AG09309 (cell line): ENCODE measurements around the gene TMEM208.

Source experiments
- DNase-seq: peaks from one replicate; pipeline ENCODE4 v3.0.0-alpha.2; 2010; ENCODE audit warnings: low read depth
- H3K4me3 ChIP-seq: 2 replicates; pipeline ENCODE4 v1.5.1; 2011; ENCODE audit warnings: mild to moderate bottlenecking, low read depth, low read length, moderate library complexity; ENCODE audit not compliant: control insufficient read depth
- CTCF ChIP-seq: IDR thresholded peaks from 2 replicates; pipeline ENCODE4 v1.5.1; 2011; ENCODE audit warnings: mild to moderate bottlenecking, low read depth, low read length, inconsistent platforms; ENCODE audit not compliant: insufficient read depth, control insufficient read depth; ENCODE audit errors: missing control alignments

Gene TMEM208

GRCh38 chr16:67236563-67237395 lies 9.8 kb downstream of the TMEM208 start:
- no peak overlapping the region for H3K4me3 ChIP-seq
- no peak for TF ChIP-seq CTCF
- DNase-seq: no peak

- H3K4me3 ChIP-seq: no peak overlapping the region
- no peak for TF ChIP-seq CTCF
- DNase-seq: no peak
Observed at GRCh38 chr16:67237396-67238277, 10.7 kb downstream of the TMEM208 start.

- no peak for DNase-seq
- no peak overlapping the region for H3K4me3 ChIP-seq
- no peak for TF ChIP-seq CTCF
Observed at GRCh38 chr16:67238278-67238575, 11.3 kb downstream of the TMEM208 start.

GRCh38 chr16:67238806-67239470 lies 12.0 kb downstream of the TMEM208 start:
- H3K4me3 ChIP-seq: no peak overlapping the region
- DNase-seq: no peak
- TF ChIP-seq CTCF: no peak

- H3K4me3 ChIP-seq: no peak overlapping the region
- no peak for TF ChIP-seq CTCF
- DNase-seq: no peak
Observed at GRCh38 chr16:67240506-67240905, 13.6 kb downstream of the TMEM208 start.
